Neuronal stem cell (in vitro differentiated cells): ENCODE measurements around the gene C6orf132.
A peak's percentile ranks its signal among the peaks of the same experiment; 100 is the strongest.

Source experiments
- DNase-seq: peaks from one replicate; pipeline ENCODE4 v3.0.0-alpha.2; 2013; ENCODE audit warnings: low spot score
- H2AFZ ChIP-seq: one replicate; pipeline ENCODE4 v1.6.1; 2013; ENCODE audit warnings: mild to moderate bottlenecking, low read length, inconsistent platforms
- H2AK5ac ChIP-seq: 2 replicates; pipeline ENCODE4 v1.6.1; 2013; ENCODE audit warnings: low read depth, mild to moderate bottlenecking, inconsistent platforms, low read length, moderate library complexity, mixed read lengths
- H2BK120ac ChIP-seq: 2 replicates; pipeline ENCODE4 v1.6.1; 2013; ENCODE audit warnings: low read depth, mild to moderate bottlenecking, inconsistent platforms, low read length, moderate library complexity, mixed read lengths
- H2BK12ac ChIP-seq: one replicate; pipeline ENCODE4 v1.6.1; 2013; ENCODE audit warnings: low read length, inconsistent platforms
- H2BK15ac ChIP-seq: 2 replicates; pipeline ENCODE4 v1.6.1; 2013; ENCODE audit warnings: mild to moderate bottlenecking, low read length, inconsistent platforms, mixed read lengths
- H2BK5ac ChIP-seq: one replicate; pipeline ENCODE4 v1.6.1; 2013; ENCODE audit warnings: inconsistent platforms, mild to moderate bottlenecking, low read length, moderate library complexity
- H3K14ac ChIP-seq: one replicate; pipeline ENCODE4 v1.6.1; 2013; ENCODE audit warnings: low read length, inconsistent platforms
- H3K18ac ChIP-seq: 2 replicates; pipeline ENCODE4 v1.6.1; 2013; ENCODE audit warnings: low read length, inconsistent platforms
- H3K23ac ChIP-seq: 2 replicates; pipeline ENCODE4 v1.6.1; 2013; ENCODE audit warnings: low read depth, mild to moderate bottlenecking, mixed read lengths, low read length, inconsistent platforms; ENCODE audit not compliant: poor library complexity
- H3K27ac ChIP-seq: replicated peaks from 3 replicates; pipeline ENCODE4 v1.5.1; 2013; ENCODE audit warnings: low read length, inconsistent platforms
- H3K27me3 ChIP-seq, 3 experiments: 2 replicates each; pipeline ENCODE4 v1.6.1; 2013; ENCODE audit warnings: low read length in 3 of 3, mild to moderate bottlenecking in 2 of 3, inconsistent platforms in 1 of 3, low read depth in 1 of 3, mixed read lengths in 1 of 3, moderate library complexity in 1 of 3; ENCODE audit not compliant: control insufficient read depth in 3 of 3, insufficient read depth in 3 of 3
- H3K36me3 ChIP-seq, 2 donors: replicated peaks in 1 of 2; 2 replicates each; pipeline ENCODE4 v1.6.1; 2013; ENCODE audit warnings: low read length in 2 of 2; ENCODE audit not compliant: control insufficient read depth in 2 of 2, insufficient read depth in 2 of 2
- H3K4ac ChIP-seq: 2 replicates; pipeline ENCODE4 v1.6.1; 2013; ENCODE audit warnings: inconsistent platforms, mild to moderate bottlenecking, low read length, moderate library complexity
- H3K4me1 ChIP-seq, 2 donors: 1 replicate in 1 of 2; 2 replicates in 1 of 2; pipeline ENCODE4 v1.6.1; 2013; ENCODE audit warnings: low read length in 2 of 2, low read depth in 1 of 2; ENCODE audit not compliant: control insufficient read depth in 2 of 2, insufficient read depth in 1 of 2
- H3K4me2 ChIP-seq: one replicate; pipeline ENCODE4 v1.6.1; 2013; ENCODE audit warnings: mild to moderate bottlenecking, low read length, inconsistent platforms; ENCODE audit not compliant: insufficient read depth, poor library complexity, severe bottlenecking
- H3K4me3 ChIP-seq, 2 donors: 2 replicates each; pipeline ENCODE4 v1.5.1; 2013; ENCODE audit warnings: low read length in 2 of 2, mild to moderate bottlenecking in 2 of 2, inconsistent platforms in 1 of 2, moderate library complexity in 1 of 2
- H3K79me1 ChIP-seq: one replicate; pipeline ENCODE4 v1.6.1; 2013; ENCODE audit warnings: low read depth, mild to moderate bottlenecking, inconsistent platforms, low read length, moderate library complexity
- H3K9ac ChIP-seq: one replicate; pipeline ENCODE4 v1.6.1; 2013; ENCODE audit warnings: mild to moderate bottlenecking, low read depth, low read length, inconsistent platforms; ENCODE audit not compliant: poor library complexity
- H3K9me3 ChIP-seq, 2 donors: replicated peaks in 1 of 2; 2 replicates each; pipeline versions ENCODE3 to v1.6.1; 2013; ENCODE audit warnings: low read length in 2 of 2, mild to moderate bottlenecking in 2 of 2, inconsistent platforms in 1 of 2, low read depth in 1 of 2, mixed read lengths in 1 of 2, moderate library complexity in 1 of 2; ENCODE audit not compliant: control insufficient read depth in 2 of 2, insufficient read depth in 1 of 2
- H4K8ac ChIP-seq: one replicate; pipeline ENCODE4 v1.6.1; 2013; ENCODE audit warnings: low read depth, mild to moderate bottlenecking, inconsistent platforms, low read length, moderate library complexity
- H4K91ac ChIP-seq: one replicate; pipeline ENCODE4 v1.6.1; 2013; ENCODE audit warnings: low read length, low read depth, mild to moderate bottlenecking, inconsistent platforms; ENCODE audit not compliant: poor library complexity
- WGBS, 2 donors: extraction: QIAGEN DNeasy Blood & Tissue Kit; methylation state at CpG; one replicate each; pipeline ENCODE4 v1.1.7; 2013; ENCODE audit warnings: missing lambda C conversion rate in 2 of 2, mixed read lengths in 1 of 2; ENCODE audit not compliant: insufficient read length in 2 of 2, insufficient replicate concordance in 1 of 2; ENCODE audit errors: extremely low coverage in 2 of 2; 5-methylcytosine and 5-hydroxymethylcytosine counted together

C6orf132 gene

GRCh38 chr6:42131531-42131930, 10.9 kb downstream of the C6orf132 start:
- H3K4me2 ChIP-seq: no peak overlapping the region
- DNase-seq: no peak
- H3K4me3 ChIP-seq: no peak overlapping the region
- no peak overlapping the region for H2BK12ac ChIP-seq
- H3K27me3 ChIP-seq: peaks cover 0 to 16% (median 4%) of the 10 kb centered on the region in 3 experiments
- peak overlapping the region; percentile 50 for H2AK5ac ChIP-seq
- peaks cover 5 to 6% of the 10 kb centered on the region in 2 donors for H3K4me1 ChIP-seq
- peaks cover 0 to 2% of the 10 kb centered on the region in 2 donors for H3K9me3 ChIP-seq
- peak overlapping the region; percentile 33 for H2AFZ ChIP-seq
- no peak overlapping the region for H2BK120ac ChIP-seq
- H3K9ac ChIP-seq: no peak overlapping the region
- H3K23ac ChIP-seq: no peak overlapping the region
- H2BK15ac ChIP-seq: no peak overlapping the region
- H3K18ac ChIP-seq: no peak overlapping the region
- WGBS, 2 donors: no CpG with 5 or more reads among the region's 11 CpGs
- H3K36me3 ChIP-seq: no peaks in the 10 kb centered on the region
- no peak overlapping the region for H4K8ac ChIP-seq
- no peak overlapping the region for H2BK5ac ChIP-seq
- no peak overlapping the region for H3K4ac ChIP-seq
- no peak overlapping the region for H3K27ac ChIP-seq
- H3K14ac ChIP-seq: no peak overlapping the region
- H4K91ac ChIP-seq: no peak overlapping the region
- no peaks in the 10 kb centered on the region for H3K79me1 ChIP-seq

- peak overlapping the region; percentile 23 for H4K8ac ChIP-seq
- no CpG with 5 or more reads among the region's 2 CpGs for WGBS, 2 donors
These were observed 13.1 kb downstream of the C6orf132 start for GRCh38 chr6:42129360-42129676.

DNA sequence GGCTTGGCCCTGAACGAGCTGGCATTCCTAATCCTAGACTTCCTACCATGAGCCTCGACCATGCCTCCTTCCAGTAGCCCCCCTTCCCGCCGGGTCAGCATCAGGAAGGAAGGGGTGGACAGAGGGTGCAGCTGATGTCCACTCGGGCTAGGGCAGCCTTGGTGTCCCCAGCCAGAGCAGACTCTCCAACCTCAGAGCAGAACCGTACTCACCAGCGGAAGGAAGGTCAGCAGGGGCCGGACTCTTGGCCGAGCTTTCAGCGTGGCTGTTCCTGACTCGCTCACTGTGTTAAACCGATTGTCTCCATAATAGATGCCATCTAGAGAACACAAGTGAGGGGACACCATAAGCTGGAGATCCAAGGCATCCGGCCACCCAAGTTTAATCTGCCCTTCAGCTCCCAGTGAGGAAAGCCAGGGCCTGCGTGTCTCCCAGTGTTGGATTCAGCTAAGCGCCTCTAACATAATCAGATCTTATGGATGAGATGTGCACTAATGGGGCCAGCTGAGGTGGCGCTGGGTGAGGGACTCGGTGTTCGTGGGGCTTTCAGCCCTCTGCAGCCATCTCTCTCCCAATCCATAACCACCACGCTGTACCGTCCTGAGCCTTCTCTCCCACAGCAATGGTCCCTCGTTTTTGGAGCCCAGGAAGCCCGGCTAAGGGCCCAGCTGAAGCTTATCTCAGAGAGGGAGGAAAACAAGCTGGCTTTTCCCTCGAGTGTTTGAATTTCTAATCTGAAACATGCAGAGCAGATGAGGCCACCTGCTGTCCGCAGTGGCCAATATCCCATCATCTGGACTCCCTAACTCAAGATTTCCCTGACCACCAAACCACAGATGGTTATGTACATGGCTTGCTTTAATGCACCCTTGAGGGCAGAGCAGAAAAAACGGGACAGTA, 13.7 kb downstream of the C6orf132 start:
- peaks cover 0 to 2% of the 10 kb centered on the region in 2 donors for H3K9me3 ChIP-seq
- peak overlapping the region; percentile 25 for H3K14ac ChIP-seq
- H2BK120ac ChIP-seq: no peak overlapping the region
- H3K4me1 ChIP-seq: no peaks in the 10 kb centered on the region
- peak overlapping the region; percentile 45 for H3K23ac ChIP-seq
- no CpG with 5 or more reads among the region's 25 CpGs for WGBS, 2 donors
- H2BK5ac ChIP-seq: peak overlapping the region; percentile 82
- H3K27me3 ChIP-seq: peaks cover 0 to 18% (median 4%) of the 10 kb centered on the region in 3 experiments
- H2AK5ac ChIP-seq: peak overlapping the region; percentile 38
- no peak overlapping the region for H3K27ac ChIP-seq
- no peak overlapping the region for H4K91ac ChIP-seq
- H2BK15ac ChIP-seq: peak overlapping the region; percentile 60
- no peak overlapping the region for H3K4ac ChIP-seq
- no peaks in the 10 kb centered on the region for H3K36me3 ChIP-seq
- no peak for DNase-seq
- peak overlapping the region; percentile 23 for H4K8ac ChIP-seq
- no peaks in the 10 kb centered on the region for H3K79me1 ChIP-seq
- no peak overlapping the region for H3K4me2 ChIP-seq
- H2BK12ac ChIP-seq: no peak overlapping the region
- no peak overlapping the region for H3K4me3 ChIP-seq
- no peak overlapping the region for H2AFZ ChIP-seq
- no peak overlapping the region for H3K9ac ChIP-seq
- no peak overlapping the region for H3K18ac ChIP-seq

More at GRCh38 chr6:42129360-42129676, 13.1 kb downstream of the C6orf132 start:
- Histone ChIP-seq H3K27ac (no peak overlapping the region), H4K91ac (no peak overlapping the region), H2BK15ac (peak overlapping the region; percentile 51), H3K18ac (no peak overlapping the region), H3K4me1 (peaks cover 0 to 1% of the 10 kb centered on the region in 2 donors), H2BK5ac (peak overlapping the region; percentile 82), H3K79me1 (no peaks in the 10 kb centered on the region), H3K9ac (no peak overlapping the region), H3K4me2 (no peak overlapping the region), H3K4me3 (no peak overlapping the region), H2BK12ac (no peak overlapping the region), H3K4ac (peak overlapping the region; percentile 45), H2BK120ac (no peak overlapping the region), H2AK5ac (peak overlapping the region; percentile 38), H2AFZ (no peak overlapping the region), H3K14ac (no peak overlapping the region), H3K27me3 (peaks cover 0 to 15% (median 4%) of the 10 kb centered on the region in 3 experiments), H3K9me3 (peaks cover 0 to 2% of the 10 kb centered on the region in 2 donors), H3K23ac (no peak overlapping the region), H3K36me3 (no peaks in the 10 kb centered on the region)
- DNase-seq: no peak

- H2BK15ac ChIP-seq: no peak overlapping the region
- WGBS, 2 donors: no CpG with 5 or more reads among the region's 3 CpGs
These were observed 16.8 kb downstream of the C6orf132 start for GRCh38 chr6:42125663-42126062.

More at GRCh38 chr6:42125663-42126062, 16.8 kb downstream of the C6orf132 start:
- Histone ChIP-seq H3K18ac (peak overlapping the region; percentile 55), H3K36me3 (no peaks in the 10 kb centered on the region), H3K9me3 (no peaks in the 10 kb centered on the region), H2BK120ac (no peak overlapping the region), H3K23ac (no peak overlapping the region), H4K8ac (no peak overlapping the region), H2BK5ac (peak overlapping the region; percentile 47), H3K4ac (no peak overlapping the region), H3K4me2 (no peak overlapping the region), H3K9ac (no peak overlapping the region), H2AK5ac (no peak overlapping the region), H2AFZ (no peak overlapping the region), H3K27ac (no peak overlapping the region), H3K4me3 (no peak overlapping the region), H3K4me1 (no peaks in the 10 kb centered on the region), H2BK12ac (no peak overlapping the region), H3K79me1 (no peaks in the 10 kb centered on the region), H3K14ac (no peak overlapping the region), H3K27me3 (peaks cover 0 to 19% (median 4%) of the 10 kb centered on the region in 3 experiments), H4K91ac (no peak overlapping the region)
- no peak for DNase-seq
